Ishikawa (cell line): ENCODE data around the gene DYRK4.

ENCODE experiments used
- CEBPB ChIP-seq: IDR thresholded peaks from 2 replicates; pipeline ENCODE4 v1.6.1; 2012
- EP300 ChIP-seq: IDR thresholded peaks from 2 replicates; pipeline ENCODE4 v1.6.1; 2012; ENCODE audit warnings: borderline replicate concordance
- FOXM1 ChIP-seq: IDR thresholded peaks from 2 replicates; pipeline ENCODE4 v1.6.1; 2012; ENCODE audit warnings: low read depth, borderline replicate concordance
- MAX ChIP-seq: IDR thresholded peaks from 2 replicates; pipeline ENCODE4 v1.6.1; 2012
- NFIC ChIP-seq: IDR thresholded peaks from 2 replicates; pipeline ENCODE4 v1.6.1; 2012
- RAD21 ChIP-seq: IDR thresholded peaks from 2 replicates; pipeline ENCODE4 v1.6.1; 2012; ENCODE audit warnings: low read depth
- TAF1 ChIP-seq: IDR thresholded peaks from 2 replicates; pipeline ENCODE4 v1.6.1; 2012; ENCODE audit warnings: low read depth, mild to moderate bottlenecking
- TEAD4 ChIP-seq: IDR thresholded peaks from 2 replicates; pipeline ENCODE4 v1.6.1; 2012
- YY1 ChIP-seq: IDR thresholded peaks from 2 replicates; pipeline ENCODE4 v1.6.1; 2012; ENCODE audit warnings: low read depth
- TF ChIP-seq, protein P1 (sequence below): IDR thresholded peaks from 2 replicates; pipeline ENCODE4 v1.6.1; 2012

DNA sequence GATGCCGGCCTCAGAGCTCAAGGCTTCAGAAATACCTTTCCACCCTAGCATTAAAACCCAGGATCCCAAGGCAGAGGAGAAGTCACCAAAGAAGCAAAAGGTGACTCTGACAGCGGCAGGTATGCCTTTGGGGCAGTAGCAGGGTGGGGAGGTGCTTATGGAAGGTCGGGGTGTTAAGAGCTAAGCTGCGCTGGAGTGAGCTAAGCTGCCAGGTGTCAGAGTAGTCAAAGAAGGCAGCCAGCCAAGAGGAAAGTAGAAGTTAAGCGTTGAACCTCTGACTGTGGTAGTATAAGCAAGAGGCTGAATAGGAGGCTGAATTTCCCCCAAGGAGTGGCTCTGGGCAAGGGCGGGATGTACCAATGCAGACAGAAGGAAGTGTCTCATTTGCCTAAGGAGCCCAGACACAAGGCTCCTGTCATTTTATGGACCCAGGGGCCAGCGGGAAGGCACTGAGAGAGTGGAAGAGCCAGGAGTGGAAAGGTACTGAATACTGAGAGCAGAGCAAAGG lies 29.2 kb downstream of the DYRK4 start:
- no peak for TF ChIP-seq YY1
- no peak for TF ChIP-seq EP300
- no peak for TF ChIP-seq RAD21
- TF ChIP-seq TAF1, result no peak
- TF ChIP-seq CEBPB, result no peak
- no peak for TF ChIP-seq MAX
- TF ChIP-seq FOXM1, result no peak
- TF ChIP-seq NFIC, result no peak
- TF ChIP-seq, protein P1, sequence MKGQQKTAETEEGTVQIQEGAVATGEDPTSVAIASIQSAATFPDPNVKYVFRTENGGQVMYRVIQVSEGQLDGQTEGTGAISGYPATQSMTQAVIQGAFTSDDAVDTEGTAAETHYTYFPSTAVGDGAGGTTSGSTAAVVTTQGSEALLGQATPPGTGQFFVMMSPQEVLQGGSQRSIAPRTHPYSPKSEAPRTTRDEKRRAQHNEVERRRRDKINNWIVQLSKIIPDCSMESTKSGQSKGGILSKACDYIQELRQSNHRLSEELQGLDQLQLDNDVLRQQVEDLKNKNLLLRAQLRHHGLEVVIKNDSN, result no peak
- no peak for TF ChIP-seq TEAD4
